ENCODE data around the gene LPXN.

GRCh38 chr11:58578635-58579191 lies 3.1 kb upstream of the LPXN start, which contains the start of gene ZFP91:
- TF ChIP-seq CTCF (IDR thresholded peaks at IDR 0.05), result peak in 2 of 3 donors; percentile 19 to 37
- TF ChIP-seq POLR2A (IDR thresholded peaks at IDR 0.05), result peak; percentile 81
- peak; percentile 82 to 89 (median 85) for TF ChIP-seq POLR2AphosphoS5 (IDR thresholded peaks at IDR 0.05)
